ENCODE measurements around the gene FIGN. TPM values are rescaled to one million over a fixed set of nuclear protein-coding genes. Genes with fewer than 3 reads are reported as not detected.

FIGN gene
- total RNA-seq, 4 donors from 2014 or later, result 0.42 to 3.1 (median 1.3) TPM

- Histone ChIP-seq H3K4me3 (no peak overlapping the region), H3K9me3 (no peaks in the 10 kb centered on the region), H3K36me3 (no peaks in the 10 kb centered on the region), H3K27me3 (no peaks in the 10 kb centered on the region), H3K4me1 (no peaks in the 10 kb centered on the region), H3K27ac (no peak overlapping the region)
- TF ChIP-seq CTCF (IDR thresholded peaks at IDR 0.05 in 4 of 5, conservative IDR thresholded peaks at IDR 0.05 in 1 of 5) (no peak), POLR2A (IDR thresholded peaks at IDR 0.05) (no peak)
- intact Hi-C loops (cut with DNase I; ENCODE audit: low total_unique reads), result no loop called here
- ATAC-seq (no peak), DNase-seq (no peak)
- in situ Hi-C loops (cut with MboI; ENCODE audit: low sequenced_read_pairs in 4 of 4), result no loop called here
Observed at GRCh38 chr2:163723881-163724280, 11.9 kb downstream of the FIGN start.

GRCh38 chr2:163723348-163723747, 12.5 kb downstream of the FIGN start:
- intact Hi-C loops (cut with DNase I; ENCODE audit: low total_unique reads), result no loop called here
- in situ Hi-C loops (cut with MboI; ENCODE audit: low sequenced_read_pairs in 4 of 4), result no loop called here
- Histone ChIP-seq H3K36me3 (no peaks in the 10 kb centered on the region), H3K4me1 (no peaks in the 10 kb centered on the region), H3K4me3 (no peak overlapping the region), H3K9me3 (no peaks in the 10 kb centered on the region), H3K27me3 (no peaks in the 10 kb centered on the region), H3K27ac (no peak overlapping the region)
- TF ChIP-seq CTCF (IDR thresholded peaks at IDR 0.05 in 4 of 5, conservative IDR thresholded peaks at IDR 0.05 in 1 of 5) (no peak), POLR2A (IDR thresholded peaks at IDR 0.05) (no peak)
- ATAC-seq (no peak), DNase-seq (no peak)

GRCh38 chr2:163719331-163719730, 16.5 kb downstream of the FIGN start:
- DNase-seq (no peak), ATAC-seq (no peak)
- Histone ChIP-seq H3K36me3 (no peaks in the 10 kb centered on the region), H3K4me1 (no peaks in the 10 kb centered on the region), H3K4me3 (no peak overlapping the region), H3K27ac (no peak overlapping the region), H3K9me3 (no peaks in the 10 kb centered on the region), H3K27me3 (no peaks in the 10 kb centered on the region)
- in situ Hi-C loops (cut with MboI; ENCODE audit: low sequenced_read_pairs in 4 of 4), result no loop called here
- intact Hi-C loops (cut with DNase I; ENCODE audit: low total_unique reads), result no loop called here
- TF ChIP-seq CTCF (IDR thresholded peaks at IDR 0.05 in 4 of 5, conservative IDR thresholded peaks at IDR 0.05 in 1 of 5) (no peak), POLR2A (IDR thresholded peaks at IDR 0.05) (no peak)

GRCh38 chr2:163717993-163718680, 17.7 kb downstream of the FIGN start:
- Histone ChIP-seq H3K4me1 (no peaks in the 10 kb centered on the region), H3K9me3 (no peaks in the 10 kb centered on the region), H3K4me3 (no peak overlapping the region), H3K27me3 (no peaks in the 10 kb centered on the region), H3K27ac (no peak overlapping the region), H3K36me3 (no peaks in the 10 kb centered on the region)
- intact Hi-C loops (cut with DNase I; ENCODE audit: low total_unique reads), result no loop called here
- in situ Hi-C loops (cut with MboI; ENCODE audit: low sequenced_read_pairs in 4 of 4), result no loop called here
- no peak for TF ChIP-seq POLR2A (IDR thresholded peaks at IDR 0.05)
- no peak for TF ChIP-seq CTCF (IDR thresholded peaks at IDR 0.05 in 4 of 5, conservative IDR thresholded peaks at IDR 0.05 in 1 of 5)
- DNase-seq, result no peak
- ATAC-seq, result no peak

- Histone ChIP-seq H3K27ac (no peak overlapping the region), H3K4me3 (no peak overlapping the region), H3K27me3 (no peaks in the 10 kb centered on the region), H3K4me1 (no peaks in the 10 kb centered on the region), H3K36me3 (no peaks in the 10 kb centered on the region), H3K9me3 (no peaks in the 10 kb centered on the region)
- no peak for TF ChIP-seq CTCF (IDR thresholded peaks at IDR 0.05 in 4 of 5, conservative IDR thresholded peaks at IDR 0.05 in 1 of 5)
- TF ChIP-seq POLR2A (IDR thresholded peaks at IDR 0.05), result no peak
- DNase-seq, result no peak
- intact Hi-C loops (cut with DNase I; ENCODE audit: low total_unique reads) (no loop called here), in situ Hi-C loops (cut with MboI; ENCODE audit: low sequenced_read_pairs in 4 of 4) (no loop called here)
- no peak for ATAC-seq
Observed at GRCh38 chr2:163717515-163717914, 18.3 kb downstream of the FIGN start.

All from gastrocnemius medialis (tissue), 4 donors.